ENCODE measurements around the gene PSMD1.

Gene PSMD1

DNA sequence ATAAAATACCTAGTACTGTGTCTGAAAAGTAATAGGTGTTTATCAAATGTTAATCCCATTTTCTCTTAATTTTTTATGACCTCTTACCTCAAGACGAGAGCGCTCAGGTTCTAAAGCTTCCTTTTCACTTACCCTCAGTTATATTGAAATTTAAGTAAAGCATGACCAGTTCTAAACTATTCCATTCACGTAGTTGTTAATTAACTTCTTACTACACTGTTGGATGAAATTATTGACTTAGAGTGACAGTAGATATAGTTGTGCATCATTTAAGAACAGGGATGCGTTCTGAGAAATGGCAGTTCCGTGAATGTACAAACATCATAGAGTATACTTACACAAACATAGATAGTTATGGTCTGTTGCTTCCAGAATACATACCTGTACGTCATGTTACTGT lies 88.2 kb downstream of the PSMD1 start:
- ATAC-seq, result no peak
- TF ChIP-seq, protein P1, sequence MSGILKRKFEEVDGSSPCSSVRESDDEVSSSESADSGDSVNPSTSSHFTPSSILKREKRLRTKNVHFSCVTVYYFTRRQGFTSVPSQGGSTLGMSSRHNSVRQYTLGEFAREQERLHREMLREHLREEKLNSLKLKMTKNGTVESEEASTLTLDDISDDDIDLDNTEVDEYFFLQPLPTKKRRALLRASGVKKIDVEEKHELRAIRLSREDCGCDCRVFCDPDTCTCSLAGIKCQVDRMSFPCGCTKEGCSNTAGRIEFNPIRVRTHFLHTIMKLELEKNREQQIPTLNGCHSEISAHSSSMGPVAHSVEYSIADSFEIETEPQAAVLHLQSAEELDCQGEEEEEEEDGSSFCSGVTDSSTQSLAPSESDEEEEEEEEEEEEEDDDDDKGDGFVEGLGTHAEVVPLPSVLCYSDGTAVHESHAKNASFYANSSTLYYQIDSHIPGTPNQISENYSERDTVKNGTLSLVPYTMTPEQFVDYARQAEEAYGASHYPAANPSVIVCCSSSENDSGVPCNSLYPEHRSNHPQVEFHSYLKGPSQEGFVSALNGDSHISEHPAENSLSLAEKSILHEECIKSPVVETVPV (CRISPR knock-in tag; IDR thresholded peaks at IDR 0.05), result no peak
- TF ChIP-seq RARB (CRISPR knock-in tag; IDR thresholded peaks at IDR 0.05) (no peak), ZFP30 (CRISPR knock-in tag; IDR thresholded peaks at IDR 0.05) (no peak), ZNF8 (CRISPR knock-in tag; IDR thresholded peaks at IDR 0.05) (no peak), PPARA (CRISPR knock-in tag; IDR thresholded peaks at IDR 0.05; ENCODE audit: borderline replicate concordance) (no peak), ZNF565 (CRISPR knock-in tag; conservative IDR thresholded peaks at IDR 0.05; ENCODE audit: low read depth) (no peak), SNAI2 (CRISPR knock-in tag; IDR thresholded peaks at IDR 0.05) (no peak)
- TF ChIP-seq, protein P2, sequence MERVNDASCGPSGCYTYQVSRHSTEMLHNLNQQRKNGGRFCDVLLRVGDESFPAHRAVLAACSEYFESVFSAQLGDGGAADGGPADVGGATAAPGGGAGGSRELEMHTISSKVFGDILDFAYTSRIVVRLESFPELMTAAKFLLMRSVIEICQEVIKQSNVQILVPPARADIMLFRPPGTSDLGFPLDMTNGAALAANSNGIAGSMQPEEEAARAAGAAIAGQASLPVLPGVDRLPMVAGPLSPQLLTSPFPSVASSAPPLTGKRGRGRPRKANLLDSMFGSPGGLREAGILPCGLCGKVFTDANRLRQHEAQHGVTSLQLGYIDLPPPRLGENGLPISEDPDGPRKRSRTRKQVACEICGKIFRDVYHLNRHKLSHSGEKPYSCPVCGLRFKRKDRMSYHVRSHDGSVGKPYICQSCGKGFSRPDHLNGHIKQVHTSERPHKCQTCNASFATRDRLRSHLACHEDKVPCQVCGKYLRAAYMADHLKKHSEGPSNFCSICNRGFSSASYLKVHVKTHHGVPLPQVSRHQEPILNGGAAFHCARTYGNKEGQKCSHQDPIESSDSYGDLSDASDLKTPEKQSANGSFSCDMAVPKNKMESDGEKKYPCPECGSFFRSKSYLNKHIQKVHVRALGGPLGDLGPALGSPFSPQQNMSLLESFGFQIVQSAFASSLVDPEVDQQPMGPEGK (CRISPR knock-in tag; IDR thresholded peaks at IDR 0.05; ENCODE audit: borderline replicate concordance), result no peak

DNA sequence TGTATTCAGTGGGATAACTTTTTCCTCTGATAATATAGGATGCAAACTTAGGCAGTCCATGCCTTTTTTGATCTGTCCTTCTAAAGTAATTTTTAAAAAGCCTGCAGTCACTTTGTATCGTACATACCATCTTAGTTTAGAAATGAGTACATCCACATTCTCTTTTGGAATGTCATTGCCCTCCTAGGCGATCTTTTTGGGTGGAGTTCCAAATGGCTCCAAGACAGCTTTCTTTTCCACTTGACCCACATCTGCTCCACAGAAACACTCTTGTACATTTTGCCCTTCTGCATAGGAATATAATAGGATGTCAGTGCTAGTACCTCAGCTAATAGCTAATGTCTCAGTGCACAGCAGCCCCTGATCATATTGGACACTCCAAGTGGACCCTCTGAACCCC lies 90.0 kb downstream of the PSMD1 start:
- no peak for TF ChIP-seq ZC3H10 (CRISPR knock-in tag; IDR thresholded peaks at IDR 0.05)
- no peak for TF ChIP-seq ESRRG (CRISPR knock-in tag; IDR thresholded peaks at IDR 0.05)
- TF ChIP-seq, protein P3, sequence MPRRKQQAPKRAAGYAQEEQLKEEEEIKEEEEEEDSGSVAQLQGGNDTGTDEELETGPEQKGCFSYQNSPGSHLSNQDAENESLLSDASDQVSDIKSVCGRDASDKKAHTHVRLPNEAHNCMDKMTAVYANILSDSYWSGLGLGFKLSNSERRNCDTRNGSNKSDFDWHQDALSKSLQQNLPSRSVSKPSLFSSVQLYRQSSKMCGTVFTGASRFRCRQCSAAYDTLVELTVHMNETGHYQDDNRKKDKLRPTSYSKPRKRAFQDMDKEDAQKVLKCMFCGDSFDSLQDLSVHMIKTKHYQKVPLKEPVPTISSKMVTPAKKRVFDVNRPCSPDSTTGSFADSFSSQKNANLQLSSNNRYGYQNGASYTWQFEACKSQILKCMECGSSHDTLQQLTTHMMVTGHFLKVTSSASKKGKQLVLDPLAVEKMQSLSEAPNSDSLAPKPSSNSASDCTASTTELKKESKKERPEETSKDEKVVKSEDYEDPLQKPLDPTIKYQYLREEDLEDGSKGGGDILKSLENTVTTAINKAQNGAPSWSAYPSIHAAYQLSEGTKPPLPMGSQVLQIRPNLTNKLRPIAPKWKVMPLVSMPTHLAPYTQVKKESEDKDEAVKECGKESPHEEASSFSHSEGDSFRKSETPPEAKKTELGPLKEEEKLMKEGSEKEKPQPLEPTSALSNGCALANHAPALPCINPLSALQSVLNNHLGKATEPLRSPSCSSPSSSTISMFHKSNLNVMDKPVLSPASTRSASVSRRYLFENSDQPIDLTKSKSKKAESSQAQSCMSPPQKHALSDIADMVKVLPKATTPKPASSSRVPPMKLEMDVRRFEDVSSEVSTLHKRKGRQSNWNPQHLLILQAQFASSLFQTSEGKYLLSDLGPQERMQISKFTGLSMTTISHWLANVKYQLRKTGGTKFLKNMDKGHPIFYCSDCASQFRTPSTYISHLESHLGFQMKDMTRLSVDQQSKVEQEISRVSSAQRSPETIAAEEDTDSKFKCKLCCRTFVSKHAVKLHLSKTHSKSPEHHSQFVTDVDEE (CRISPR knock-in tag; IDR thresholded peaks at IDR 0.05), result no peak
- TF ChIP-seq BACH2 (CRISPR knock-in tag; IDR thresholded peaks at IDR 0.05; ENCODE audit: borderline replicate concordance), result no peak
- TF ChIP-seq SNAI2 (CRISPR knock-in tag; IDR thresholded peaks at IDR 0.05), result no peak
- TF ChIP-seq GLIS3 (CRISPR knock-in tag; IDR thresholded peaks at IDR 0.05), result no peak
- TF ChIP-seq TOX (CRISPR knock-in tag; IDR thresholded peaks at IDR 0.05; ENCODE audit: borderline replicate concordance), result no peak
- TF ChIP-seq TCF4 (CRISPR knock-in tag; IDR thresholded peaks at IDR 0.05; ENCODE audit: borderline replicate concordance), result no peak
- no peak for TF ChIP-seq PPARA (CRISPR knock-in tag; IDR thresholded peaks at IDR 0.05; ENCODE audit: borderline replicate concordance)

DNA sequence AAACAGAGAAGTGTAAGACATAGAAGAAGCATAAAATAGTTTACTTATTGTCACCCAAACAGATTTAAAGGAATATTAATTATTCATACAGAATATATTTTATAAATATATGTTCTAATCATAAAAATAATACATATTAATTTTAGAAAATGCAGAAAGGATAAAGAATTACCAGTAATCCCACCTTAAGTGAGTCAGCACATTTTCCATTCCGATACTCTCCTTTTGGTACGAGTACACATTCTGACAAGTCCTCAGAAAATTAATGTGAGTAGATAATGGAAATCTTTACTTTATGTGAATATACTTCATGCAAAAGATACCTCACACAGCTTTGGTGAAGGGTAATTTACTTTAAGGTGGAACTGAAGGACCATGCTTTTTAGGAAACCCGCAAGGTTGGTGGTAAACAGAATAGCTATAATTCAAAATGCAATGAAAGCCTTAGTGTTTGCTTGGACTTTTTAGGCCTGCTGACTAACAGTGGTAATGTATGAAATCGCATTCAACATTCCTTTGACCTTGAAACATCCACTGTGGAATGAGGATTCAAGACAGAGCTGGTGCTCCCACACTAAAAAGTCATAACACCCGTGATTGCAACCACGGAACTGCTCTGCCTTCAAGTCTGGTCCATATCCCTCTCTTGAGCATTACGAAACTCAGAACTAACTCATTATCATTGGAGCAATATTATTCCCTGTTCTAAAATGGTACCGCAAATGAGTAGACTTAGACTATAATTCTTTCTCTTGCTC lies 96.3 kb downstream of the PSMD1 start:
- no peak for ATAC-seq
- TF ChIP-seq ZFP3 (CRISPR knock-in tag; IDR thresholded peaks at IDR 0.05) (no peak), ARNTL (CRISPR knock-in tag; IDR thresholded peaks at IDR 0.05; ENCODE audit: borderline replicate concordance, low read depth) (no peak), PPARA (CRISPR knock-in tag; IDR thresholded peaks at IDR 0.05; ENCODE audit: borderline replicate concordance) (no peak), ESRRG (CRISPR knock-in tag; IDR thresholded peaks at IDR 0.05) (no peak), BACH2 (CRISPR knock-in tag; IDR thresholded peaks at IDR 0.05; ENCODE audit: borderline replicate concordance) (no peak), ZFP30 (CRISPR knock-in tag; IDR thresholded peaks at IDR 0.05) (no peak), ZNF8 (CRISPR knock-in tag; IDR thresholded peaks at IDR 0.05) (no peak), ZNF565 (CRISPR knock-in tag; conservative IDR thresholded peaks at IDR 0.05; ENCODE audit: low read depth) (no peak)
- TF ChIP-seq, protein P2 (CRISPR knock-in tag; IDR thresholded peaks at IDR 0.05; ENCODE audit: borderline replicate concordance), result no peak

More for the DNA sequence above, 90.0 kb downstream of the PSMD1 start:
- ATAC-seq, result no peak

DNA sequence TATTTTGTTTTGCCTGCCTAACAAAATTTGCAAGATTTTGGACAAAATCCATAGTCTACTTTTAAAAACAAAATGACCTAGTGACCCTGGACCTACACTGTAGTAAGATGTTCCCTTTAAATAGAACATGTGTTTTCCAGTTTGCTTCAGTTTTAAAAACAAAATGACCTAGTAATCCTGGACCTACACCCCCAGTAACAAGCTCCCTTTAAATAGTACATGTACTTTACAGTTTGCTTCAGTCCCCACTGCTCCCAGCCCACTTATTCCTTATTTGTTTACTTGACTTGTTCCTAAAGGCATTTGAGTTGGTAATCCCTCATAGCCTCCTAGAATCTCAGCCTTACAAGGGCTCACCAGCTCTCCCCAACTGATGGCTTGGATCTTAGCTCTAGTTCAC lies 102.6 kb downstream of the PSMD1 start:
- no peak for ATAC-seq
- TF ChIP-seq ZNF70 (CRISPR knock-in tag; IDR thresholded peaks at IDR 0.05) (no peak), CSDC2 (CRISPR knock-in tag; IDR thresholded peaks at IDR 0.05) (no peak), ZFP3 (CRISPR knock-in tag; IDR thresholded peaks at IDR 0.05) (no peak), GLIS3 (CRISPR knock-in tag; IDR thresholded peaks at IDR 0.05) (no peak), SNAI2 (CRISPR knock-in tag; IDR thresholded peaks at IDR 0.05) (no peak), ESRRG (CRISPR knock-in tag; IDR thresholded peaks at IDR 0.05) (no peak), ARNTL (CRISPR knock-in tag; IDR thresholded peaks at IDR 0.05; ENCODE audit: borderline replicate concordance, low read depth) (no peak), TOX (CRISPR knock-in tag; IDR thresholded peaks at IDR 0.05; ENCODE audit: borderline replicate concordance) (no peak), ZNF8 (CRISPR knock-in tag; IDR thresholded peaks at IDR 0.05) (no peak), ZC3H10 (CRISPR knock-in tag; IDR thresholded peaks at IDR 0.05) (no peak), RARB (CRISPR knock-in tag; IDR thresholded peaks at IDR 0.05) (no peak), TCF4 (CRISPR knock-in tag; IDR thresholded peaks at IDR 0.05; ENCODE audit: borderline replicate concordance) (no peak), ZFP30 (CRISPR knock-in tag; IDR thresholded peaks at IDR 0.05) (no peak), PPARA (CRISPR knock-in tag; IDR thresholded peaks at IDR 0.05; ENCODE audit: borderline replicate concordance) (no peak), OSR1 (CRISPR knock-in tag; IDR thresholded peaks at IDR 0.05) (no peak)
- TF ChIP-seq, protein P3 (CRISPR knock-in tag; IDR thresholded peaks at IDR 0.05), result no peak
